GM06990 (cell line): ENCODE measurements around the gene TMEM121.
"Not testable (repeated sequence)": the region's sequence is repeated elsewhere in the genome, so short reads cannot be mapped to it uniquely, and the experiment has no call there.

ENCODE experiments used
- DNase-seq: peaks from one replicate; pipeline ENCODE4 v3.0.0-alpha.2; 2011; ENCODE audit not compliant: insufficient read length; ENCODE audit errors: extremely low read depth
- H3K27me3 ChIP-seq: replicated peaks from 2 replicates; pipeline ENCODE4 v1.6.0; 2011; ENCODE audit warnings: low read length; ENCODE audit not compliant: control insufficient read depth, insufficient read depth
- H3K36me3 ChIP-seq: 2 replicates; pipeline ENCODE4 v1.5.1; 2011; ENCODE audit warnings: low read length; ENCODE audit not compliant: control insufficient read depth, insufficient read depth
- H3K4me3 ChIP-seq: replicated peaks from 2 replicates; pipeline ENCODE4 v1.5.1; 2011; ENCODE audit warnings: low read depth, mild to moderate bottlenecking, control low read depth, low read length
- TF ChIP-seq, protein P1 (sequence below): IDR thresholded peaks from 2 replicates; pipeline ENCODE4 v1.5.1; 2011; ENCODE audit warnings: low read length, control low read depth, mild to moderate bottlenecking, inconsistent platforms; ENCODE audit not compliant: insufficient read depth, poor library complexity, severe bottlenecking

TMEM121 gene

DNA sequence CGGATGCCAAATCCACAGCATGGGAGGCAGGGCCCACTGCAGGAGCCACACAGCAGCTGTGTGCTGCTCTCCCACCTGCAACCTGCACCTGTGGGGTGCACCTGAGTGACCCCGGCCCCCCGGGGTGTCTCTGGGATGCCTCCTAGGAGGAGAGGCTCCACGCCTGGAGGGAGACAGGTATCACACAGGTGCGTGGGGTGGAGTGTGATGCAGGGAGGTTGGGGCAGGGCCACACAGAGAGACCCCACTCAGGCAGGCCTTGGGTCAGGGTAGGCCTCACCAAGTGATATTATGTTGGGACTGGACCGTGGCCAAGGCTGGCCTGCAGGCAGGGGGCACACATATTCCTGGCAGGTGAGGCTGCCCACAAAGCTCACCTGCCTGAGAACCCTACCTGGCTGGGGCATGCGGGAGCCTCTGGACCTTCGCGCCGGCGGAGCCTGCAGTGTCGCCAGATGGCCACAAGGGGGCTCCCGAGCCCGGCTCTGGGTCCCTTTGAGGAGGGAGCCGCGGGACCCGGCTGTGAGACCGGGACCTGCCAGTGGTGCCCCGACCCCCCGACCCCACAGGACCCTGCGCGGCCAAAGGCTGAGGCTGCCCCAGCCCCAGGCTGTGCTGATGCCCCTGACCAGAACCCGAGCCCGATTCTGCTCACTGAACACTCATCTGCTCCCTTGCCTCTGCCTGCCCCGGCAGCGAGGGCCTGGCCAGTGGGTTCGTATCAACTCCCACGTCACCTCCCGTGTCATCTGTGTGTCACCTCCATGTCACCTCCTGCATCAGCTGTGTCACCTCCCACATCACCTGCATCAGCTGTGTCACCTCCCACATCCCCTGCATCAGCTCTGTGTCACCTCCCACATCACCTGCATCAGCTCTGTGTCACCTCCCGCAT is 11.4 kb downstream of the TMEM121 start:
- H3K27me3 ChIP-seq = peaks cover 1% of the 10 kb centered on the region; the same call in 1 of the 2 replicates
- no peak overlapping the region for H3K4me3 ChIP-seq
- no peak for DNase-seq
- no peaks in the 10 kb centered on the region for H3K36me3 ChIP-seq
- TF ChIP-seq, protein P1, sequence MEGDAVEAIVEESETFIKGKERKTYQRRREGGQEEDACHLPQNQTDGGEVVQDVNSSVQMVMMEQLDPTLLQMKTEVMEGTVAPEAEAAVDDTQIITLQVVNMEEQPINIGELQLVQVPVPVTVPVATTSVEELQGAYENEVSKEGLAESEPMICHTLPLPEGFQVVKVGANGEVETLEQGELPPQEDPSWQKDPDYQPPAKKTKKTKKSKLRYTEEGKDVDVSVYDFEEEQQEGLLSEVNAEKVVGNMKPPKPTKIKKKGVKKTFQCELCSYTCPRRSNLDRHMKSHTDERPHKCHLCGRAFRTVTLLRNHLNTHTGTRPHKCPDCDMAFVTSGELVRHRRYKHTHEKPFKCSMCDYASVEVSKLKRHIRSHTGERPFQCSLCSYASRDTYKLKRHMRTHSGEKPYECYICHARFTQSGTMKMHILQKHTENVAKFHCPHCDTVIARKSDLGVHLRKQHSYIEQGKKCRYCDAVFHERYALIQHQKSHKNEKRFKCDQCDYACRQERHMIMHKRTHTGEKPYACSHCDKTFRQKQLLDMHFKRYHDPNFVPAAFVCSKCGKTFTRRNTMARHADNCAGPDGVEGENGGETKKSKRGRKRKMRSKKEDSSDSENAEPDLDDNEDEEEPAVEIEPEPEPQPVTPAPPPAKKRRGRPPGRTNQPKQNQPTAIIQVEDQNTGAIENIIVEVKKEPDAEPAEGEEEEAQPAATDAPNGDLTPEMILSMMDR = peak; percentile 99

DNA sequence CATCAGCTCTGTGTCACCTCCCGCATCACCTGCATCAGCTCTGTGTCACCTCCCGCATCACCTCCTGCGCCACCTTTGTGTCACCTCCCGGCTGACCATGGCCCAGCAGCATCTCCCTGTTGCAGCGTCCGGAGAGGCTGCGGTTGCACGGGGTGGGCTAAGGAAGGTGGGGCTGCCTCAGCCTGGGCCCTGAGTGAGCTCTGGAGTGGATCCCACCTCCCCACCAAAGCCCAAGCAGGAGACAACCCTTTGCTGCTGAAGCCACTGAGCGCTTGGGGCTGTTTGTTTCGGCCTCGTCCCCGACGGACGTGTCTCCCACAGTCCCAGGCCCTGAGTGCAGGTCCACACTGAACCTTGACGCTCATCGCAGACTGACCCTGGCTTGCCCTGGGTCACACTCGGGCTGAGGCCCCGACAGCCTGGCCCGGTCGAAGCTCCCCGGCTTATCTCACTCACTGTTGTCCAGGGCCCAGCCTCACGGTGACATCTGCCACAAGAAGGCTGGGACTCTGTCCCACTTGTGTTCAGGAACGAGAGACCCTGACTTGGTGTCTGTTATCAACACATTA is 12.2 kb downstream of the TMEM121 start:
- no peak for DNase-seq
- no peak overlapping the region for H3K4me3 ChIP-seq
- H3K27me3 ChIP-seq = peaks cover 1% of the 10 kb centered on the region; the same call in 1 of the 2 replicates
- TF ChIP-seq, protein P1 = no peak
- H3K36me3 ChIP-seq = no peaks in the 10 kb centered on the region

DNA sequence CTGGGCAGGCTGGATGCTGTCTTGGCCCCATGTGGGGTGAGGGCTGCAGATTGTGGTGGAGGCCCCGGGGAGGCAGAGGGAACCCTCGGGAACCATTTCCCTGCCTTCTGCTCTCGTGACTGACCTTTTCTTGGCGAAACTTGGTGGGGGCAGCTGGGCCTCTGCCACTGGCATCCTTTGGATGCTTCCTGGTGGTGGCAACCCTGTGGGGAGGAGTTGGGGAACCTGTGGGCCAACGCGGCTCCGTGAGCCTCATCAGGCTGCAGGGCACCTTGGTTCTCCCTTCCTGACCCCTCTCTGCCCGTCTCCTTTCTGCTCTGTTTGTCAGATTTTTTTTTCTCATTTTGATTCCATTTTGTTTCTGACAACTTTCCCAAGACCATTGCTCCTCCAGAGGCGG is 14.4 kb downstream of the TMEM121 start:
- TF ChIP-seq, protein P1 = no peak
- DNase-seq = no peak
- no peak overlapping the region for H3K4me3 ChIP-seq
- H3K36me3 ChIP-seq = no peaks in the 10 kb centered on the region
- peaks cover 1% of the 10 kb centered on the region; the same call in 1 of the 2 replicates for H3K27me3 ChIP-seq

- Histone ChIP-seq H3K36me3 (no peaks in the 10 kb centered on the region), H3K27me3 (peaks cover 1% of the 10 kb centered on the region; the same call in 1 of the 2 replicates), H3K4me3 (no peak overlapping the region)
- no peak for DNase-seq
- TF ChIP-seq, protein P1 = no peak
These were observed 15.0 kb downstream of the TMEM121 start for GRCh38 chr14:105541218-105541875.

GRCh38 chr14:105545676-105546075 is 19.3 kb downstream of the TMEM121 start:
- H3K27me3 ChIP-seq, H3K36me3 ChIP-seq, DNase-seq, H3K4me3 ChIP-seq: not testable (repeated sequence)

- DNase-seq = not testable (repeated sequence)
These were observed 20.0 kb downstream of the TMEM121 start for GRCh38 chr14:105546410-105546809.

DNA sequence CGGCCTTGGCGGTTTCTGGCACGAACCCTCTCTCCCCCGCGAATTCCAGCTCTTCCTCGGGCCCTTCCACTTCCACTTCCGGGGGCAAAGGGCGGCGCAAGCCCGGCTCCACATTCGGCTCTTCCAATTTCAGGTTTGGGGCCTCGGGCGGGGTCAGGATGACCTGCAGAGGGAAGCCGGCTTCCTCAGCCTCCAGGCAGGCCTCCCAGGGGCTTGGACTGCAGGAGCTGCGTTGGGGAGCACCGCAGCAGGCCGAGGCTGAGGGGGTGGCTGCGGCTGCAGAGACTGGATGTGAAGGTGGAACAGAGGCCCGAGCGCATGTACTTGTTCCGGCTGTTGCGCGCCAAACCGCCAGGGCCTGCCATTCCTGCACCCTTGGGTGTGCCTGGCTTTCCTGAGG is 20.7 kb downstream of the TMEM121 start:
- not testable (repeated sequence) for H3K36me3 ChIP-seq, H3K27me3 ChIP-seq, DNase-seq, H3K4me3 ChIP-seq

More at GRCh38 chr14:105546410-105546809, 20.0 kb downstream of the TMEM121 start:
- not testable (repeated sequence) for H3K4me3 ChIP-seq, H3K36me3 ChIP-seq, H3K27me3 ChIP-seq
